ENCODE data around the gene CELF1.
A peak's percentile ranks its signal among the peaks of the same experiment; 100 is the strongest.

Gene CELF1

GRCh38 chr11:47425611-47426010, 127.3 kb downstream of the CELF1 start:
- Histone ChIP-seq H3K27me3 (ENCODE audit: control insufficient read depth, insufficient read depth, low read length) (no peaks in the 10 kb centered on the region), H3K9me3 (ENCODE audit: control insufficient read depth, low read depth, low read length) (no peaks in the 10 kb centered on the region), H3K4me1 (ENCODE audit: control insufficient read depth, low read depth, low read length) (peaks cover 5% of the 10 kb centered on the region), H3K27ac (ENCODE audit: low read length) (peak overlapping the region; percentile 99), H3K9ac (ENCODE audit: low read length) (peak overlapping the region; percentile 98), H3K4me3 (ENCODE audit: low read length) (peak overlapping the region; percentile 84), H3K36me3 (ENCODE audit: control insufficient read depth, low read depth, low read length) (peaks cover 42% of the 10 kb centered on the region)

DNA sequence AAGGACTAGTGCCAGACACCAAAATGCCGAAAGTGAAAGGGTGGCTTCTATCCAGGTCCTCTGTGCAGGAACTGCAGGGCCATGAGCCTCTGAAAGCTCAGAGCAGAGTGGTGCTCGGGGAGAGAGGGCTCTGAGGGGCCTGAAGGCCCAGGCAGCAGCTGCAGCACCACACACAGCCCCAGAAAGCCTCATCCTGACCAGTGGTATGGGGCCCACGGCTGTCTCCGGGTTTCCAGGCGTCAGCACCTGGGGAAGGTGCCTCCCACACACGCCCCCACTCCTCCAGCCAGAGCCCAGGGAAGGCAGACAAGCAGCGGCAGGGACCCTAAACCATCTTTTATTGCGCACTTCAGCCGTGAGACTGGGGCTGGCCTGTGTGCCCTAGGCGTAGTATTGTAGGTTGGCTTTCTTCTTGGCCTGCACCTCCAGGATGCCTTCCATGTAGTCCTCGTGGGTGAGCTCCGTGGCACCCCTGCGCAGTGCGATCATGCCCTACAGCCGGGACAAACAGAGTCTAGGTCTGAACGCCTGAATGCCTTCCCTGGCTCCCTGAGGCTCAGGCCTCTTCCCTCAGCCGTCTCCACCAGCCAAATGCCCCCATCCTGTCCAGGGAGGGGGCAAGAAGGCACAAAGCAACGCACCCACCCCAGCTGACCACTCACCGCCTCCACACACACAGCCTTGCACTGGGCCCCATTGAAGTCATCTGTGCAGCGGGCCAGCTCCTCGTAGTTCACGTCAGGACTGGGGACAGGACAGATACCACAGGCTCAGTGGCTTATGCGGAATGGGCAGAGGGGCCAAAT, 134.3 kb downstream of the CELF1 start:
- Histone ChIP-seq H3K9ac (ENCODE audit: low read length) (no peak overlapping the region), H3K4me1 (ENCODE audit: control insufficient read depth, low read depth, low read length) (no peaks in the 10 kb centered on the region), H3K27me3 (ENCODE audit: control insufficient read depth, insufficient read depth, low read length) (no peaks in the 10 kb centered on the region), H3K9me3 (ENCODE audit: control insufficient read depth, low read depth, low read length) (no peaks in the 10 kb centered on the region), H3K36me3 (ENCODE audit: control insufficient read depth, low read depth, low read length) (peaks cover 56% of the 10 kb centered on the region), H3K27ac (ENCODE audit: low read length) (no peak overlapping the region), H3K4me3 (ENCODE audit: low read length) (no peak overlapping the region)

- peaks cover 50% of the 10 kb centered on the region for H3K36me3 ChIP-seq (ENCODE audit: control insufficient read depth, low read depth, low read length)
- no peak overlapping the region for H3K27ac ChIP-seq (ENCODE audit: low read length)
These were observed 135.2 kb downstream of the CELF1 start for GRCh38 chr11:47417712-47418111.

DNA sequence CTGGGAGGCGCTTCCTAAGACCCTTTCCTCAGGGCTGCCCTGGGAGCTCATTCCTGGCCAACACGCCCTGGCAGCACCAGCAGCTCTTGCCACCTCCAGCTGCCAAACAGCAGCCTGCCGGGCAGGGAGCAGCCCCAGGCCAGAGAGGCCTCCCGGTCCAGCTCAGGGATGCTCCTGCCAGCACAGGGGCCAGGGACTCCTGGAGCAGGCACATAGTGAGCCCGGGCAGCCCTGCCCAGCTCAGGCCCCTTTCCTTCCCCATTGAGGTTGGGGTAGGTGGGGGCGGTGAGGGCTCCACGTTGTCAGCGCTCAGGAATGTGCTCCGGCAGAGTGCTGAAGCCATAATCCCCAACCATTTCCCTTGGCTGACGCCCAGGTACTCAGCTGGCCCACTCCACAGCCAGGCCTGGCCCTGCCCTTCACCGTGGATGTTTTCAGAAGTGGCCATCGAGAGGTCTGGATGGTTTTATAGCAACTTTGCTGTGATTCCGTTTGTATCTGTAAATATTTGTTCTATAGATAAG, 136.9 kb downstream of the CELF1 start:
- Histone ChIP-seq H3K27ac (ENCODE audit: low read length) (no peak overlapping the region), H3K4me1 (ENCODE audit: control insufficient read depth, low read depth, low read length) (no peaks in the 10 kb centered on the region), H3K9me3 (ENCODE audit: control insufficient read depth, low read depth, low read length) (no peaks in the 10 kb centered on the region), H3K4me3 (ENCODE audit: low read length) (no peak overlapping the region), H3K27me3 (ENCODE audit: control insufficient read depth, insufficient read depth, low read length) (no peaks in the 10 kb centered on the region), H3K36me3 (ENCODE audit: control insufficient read depth, low read depth, low read length) (peaks cover 34% of the 10 kb centered on the region), H3K9ac (ENCODE audit: low read length) (no peak overlapping the region)

More at GRCh38 chr11:47417712-47418111, 135.2 kb downstream of the CELF1 start:
- Histone ChIP-seq H3K9me3 (ENCODE audit: control insufficient read depth, low read depth, low read length) (no peaks in the 10 kb centered on the region), H3K27me3 (ENCODE audit: control insufficient read depth, insufficient read depth, low read length) (no peaks in the 10 kb centered on the region), H3K4me1 (ENCODE audit: control insufficient read depth, low read depth, low read length) (no peaks in the 10 kb centered on the region), H3K9ac (ENCODE audit: low read length) (no peak overlapping the region), H3K4me3 (ENCODE audit: low read length) (no peak overlapping the region)

All from iPS-18a (cell line).